GM18505 (cell line): ENCODE results near the gene UQCRC2.

Experiments
- ATAC-seq: cut with Tn5 transposase; IDR thresholded peaks from one replicate; pipeline ENCODE4 v1.9.1; 2021; ENCODE audit not compliant: unreplicated experiment
- POLR2A ChIP-seq: IDR thresholded peaks from 4 replicates; pipeline ENCODE4 v1.6.1; 2011; ENCODE audit warnings: borderline replicate concordance; ENCODE audit not compliant: insufficient read depth, insufficient read length; ENCODE audit errors: extremely low read depth

Gene UQCRC2

DNA sequence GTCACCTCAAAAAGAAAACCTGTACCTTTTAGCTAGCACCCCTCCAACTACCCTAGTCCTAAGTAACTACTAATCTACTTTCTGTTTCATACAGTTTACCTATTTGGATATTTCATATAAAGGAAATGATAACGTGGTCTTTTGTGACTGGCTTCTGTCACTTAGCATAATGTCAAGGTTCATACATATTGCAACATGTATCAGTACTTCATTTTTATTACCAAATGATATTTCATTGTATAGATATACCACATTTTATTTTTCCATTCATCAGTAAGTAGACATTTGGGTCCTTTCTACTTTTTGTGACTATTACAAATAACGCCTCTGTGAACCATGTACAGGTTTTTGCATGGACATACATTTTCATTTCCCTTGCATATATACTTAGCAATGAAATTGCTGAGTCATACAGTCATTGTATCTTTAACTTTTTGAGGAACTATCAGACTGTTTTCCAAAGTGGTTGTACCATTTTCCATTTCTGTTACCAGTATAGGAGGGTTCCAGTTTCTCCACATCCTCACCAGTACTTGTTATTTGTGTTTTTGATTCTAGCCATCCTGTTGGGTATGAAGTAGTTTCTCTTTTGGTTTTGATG, 78.4 kb downstream of the UQCRC2 start:
- ATAC-seq: no peak
- TF ChIP-seq POLR2A: no peak
